H1 (cell line): ENCODE results near the gene MYL6B. TPM values are rescaled to one million over a fixed set of nuclear protein-coding genes. Genes with fewer than 3 reads are reported as not detected.

ENCODE experiments used
- CTCF ChIA-PET: fragments of 300-600 bp; sonication (Branson Sonifier 250); formaldehyde crosslinking; loops from one replicate; lab custom pipeline; 2021; ENCODE audit not compliant: partially characterized antibody; lab: Charles Lee
- POLR2A ChIA-PET: fragments of 300-600 bp; sonication (Branson Sonifier 250); formaldehyde crosslinking; loops from one replicate; lab custom pipeline; 2021; ENCODE audit warnings: inconsistent platforms; ENCODE audit not compliant: partially characterized antibody; lab: Charles Lee
- DNase-seq, 2 experiments: peaks; one replicate each; pipeline versions ENCODE4 v3.0.0 to v3.0.0-alpha.2; 2010 to 2022; ENCODE audit warnings: low spot score in 2 of 2, low read depth in 1 of 2, mixed read lengths in 1 of 2
- FAIRE-seq: peaks from 2 replicates; lab custom pipeline; 2011; peaks lifted over from hg19 to GRCh38; lab: Jason Lieb, UNC
- H2AFZ ChIP-seq: 2 replicates; pipeline ENCODE4 v1.8.1; 2012; ENCODE audit warnings: low read length, inconsistent platforms
- H2AK5ac ChIP-seq: 2 replicates; pipeline ENCODE4 v1.6.1; 2013; ENCODE audit warnings: low read depth, low read length
- H2BK120ac ChIP-seq: replicated peaks from 2 replicates; pipeline ENCODE3; 2013; ENCODE audit warnings: low read depth, low read length, inconsistent platforms
- H2BK12ac ChIP-seq: 2 replicates; pipeline ENCODE4 v1.6.1; 2013; ENCODE audit warnings: low read depth, low read length
- H2BK15ac ChIP-seq: 2 replicates; pipeline ENCODE4 v1.6.1; 2013; ENCODE audit warnings: low read length
- H2BK20ac ChIP-seq: 2 replicates; pipeline ENCODE4 v1.6.1; 2013; ENCODE audit warnings: low read length
- H2BK5ac ChIP-seq: 2 replicates; pipeline ENCODE4 v1.6.1; 2013; ENCODE audit warnings: low read depth, low read length
- H3K14ac ChIP-seq: 2 replicates; pipeline ENCODE4 v1.6.1; 2013; ENCODE audit warnings: inconsistent platforms; ENCODE audit not compliant: insufficient read length
- H3K18ac ChIP-seq: 2 replicates; pipeline ENCODE4 v1.6.1; 2013; ENCODE audit warnings: low read length; ENCODE audit errors: extremely low read depth
- H3K23ac ChIP-seq: 2 replicates; pipeline ENCODE4 v1.6.1; 2013; ENCODE audit warnings: inconsistent platforms; ENCODE audit not compliant: insufficient read length
- H3K23me2 ChIP-seq: 2 replicates; pipeline ENCODE4 v1.6.1; 2013; ENCODE audit warnings: low read depth, low read length
- H3K27ac ChIP-seq: 2 replicates; pipeline ENCODE4 v1.6.1; 2011; ENCODE audit warnings: low read depth, low read length, inconsistent platforms
- H3K27me3 ChIP-seq, 4 experiments: replicated peaks in 1 of 4; 1 replicate in 1 of 4; 2 replicates in 3 of 4; pipeline versions ENCODE4 v1.6.1 to v1.8.1; 2011 to 2013; ENCODE audit warnings: low read length in 3 of 4, mild to moderate bottlenecking in 3 of 4, inconsistent platforms in 2 of 4, mixed read lengths in 2 of 4, moderate library complexity in 1 of 4; ENCODE audit not compliant: control insufficient read depth in 3 of 4, insufficient read depth in 3 of 4; ENCODE audit errors: extremely low read depth in 1 of 4
- H3K36me3 ChIP-seq, 4 experiments: 2 replicates each; pipeline versions ENCODE4 v1.6.1 to v1.8.1; 2011 to 2013; ENCODE audit warnings: mild to moderate bottlenecking in 4 of 4, low read length in 3 of 4, moderate library complexity in 2 of 4, control low read depth in 1 of 4, inconsistent platforms in 1 of 4; ENCODE audit not compliant: insufficient read depth in 4 of 4, control insufficient read depth in 2 of 4
- H3K4ac ChIP-seq: replicated peaks from 2 replicates; pipeline ENCODE3; 2013; ENCODE audit warnings: low read length, low read depth, mixed read lengths, inconsistent platforms; ENCODE audit not compliant: insufficient read length
- H3K4me1 ChIP-seq, 4 experiments: replicated peaks in 1 of 4; 1 replicate in 1 of 4; 2 replicates in 3 of 4; pipeline versions ENCODE4 v1.6.1 to v1.8.1; 2011 to 2013; ENCODE audit warnings: low read length in 3 of 4, inconsistent platforms in 2 of 4, mixed read lengths in 1 of 4; ENCODE audit not compliant: insufficient read depth in 4 of 4, control insufficient read depth in 3 of 4
- H3K4me2 ChIP-seq, 2 experiments: 2 replicates each; pipeline versions ENCODE4 v1.6.1 to v1.8.1; 2011 to 2013; ENCODE audit warnings: low read depth in 2 of 2, low read length in 2 of 2, control low read depth in 1 of 2, inconsistent platforms in 1 of 2, mild to moderate bottlenecking in 1 of 2; ENCODE audit not compliant: insufficient read depth in 1 of 2
- H3K4me3 ChIP-seq, 4 experiments: fragments of 200-600, 300-600 bp in 1 of 4; sonication (generic), shearing (Covaris generic), sonication (Bioruptor Twin) in 1 of 4; 2 replicates each; pipeline versions ENCODE4 v1.5.1 to v1.8.1; 2011 to 2016; ENCODE audit warnings: low read length in 4 of 4, low read depth in 3 of 4, control low read depth in 2 of 4, inconsistent platforms in 2 of 4, mild to moderate bottlenecking in 2 of 4, mixed read lengths in 1 of 4, moderate library complexity in 1 of 4; ENCODE audit not compliant: insufficient read depth in 2 of 4; ENCODE audit errors: extremely low read depth in 1 of 4
- H3K56ac ChIP-seq: replicated peaks from 2 replicates; pipeline ENCODE3; 2013; ENCODE audit warnings: low read depth, mild to moderate bottlenecking, mixed read lengths, low read length, inconsistent platforms; ENCODE audit not compliant: insufficient read length
- H3K79me1 ChIP-seq: 2 replicates; pipeline ENCODE4 v1.6.1; 2013; ENCODE audit warnings: low read depth, low read length, control low read depth
- H3K79me2 ChIP-seq, 2 experiments: 2 replicates each; pipeline versions ENCODE4 v1.6.1 to v1.8.1; 2012 to 2013; ENCODE audit warnings: low read length in 2 of 2, mild to moderate bottlenecking in 2 of 2, inconsistent platforms in 1 of 2; ENCODE audit not compliant: insufficient read depth in 2 of 2, control insufficient read depth in 1 of 2
- H3K9ac ChIP-seq, 4 experiments: replicated peaks in 1 of 4; 1 replicate in 1 of 4; 2 replicates in 3 of 4; pipeline versions ENCODE4 v1.6.1 to v1.8.1; 2011 to 2013; ENCODE audit warnings: low read depth in 3 of 4, low read length in 3 of 4, control low read depth in 2 of 4, mild to moderate bottlenecking in 2 of 4, moderate library complexity in 2 of 4, inconsistent platforms in 1 of 4; ENCODE audit errors: extremely low read depth in 1 of 4
- H3K9me3 ChIP-seq, 2 experiments: 2 replicates each; pipeline versions ENCODE4 v1.6.1 to v1.8.1; 2012 to 2013; ENCODE audit warnings: mild to moderate bottlenecking in 2 of 2, moderate library complexity in 2 of 2, control low read depth in 1 of 2, inconsistent platforms in 1 of 2, low read depth in 1 of 2, low read length in 1 of 2, mixed read lengths in 1 of 2; ENCODE audit not compliant: insufficient read depth in 2 of 2
- H4K20me1 ChIP-seq, 2 experiments: replicated peaks in 1 of 2; 2 replicates each; pipeline versions ENCODE3 to v1.8.1; 2011 to 2013; ENCODE audit warnings: inconsistent platforms in 2 of 2, low read length in 2 of 2, mild to moderate bottlenecking in 1 of 2; ENCODE audit not compliant: insufficient read depth in 2 of 2, control insufficient read depth in 1 of 2
- H4K5ac ChIP-seq: 2 replicates; pipeline ENCODE4 v1.6.1; 2013; ENCODE audit warnings: low read length, low read depth, mixed read lengths, inconsistent platforms; ENCODE audit not compliant: insufficient read length
- H4K8ac ChIP-seq: 2 replicates; pipeline ENCODE4 v1.8.0; 2013; ENCODE audit warnings: mild to moderate bottlenecking, moderate library complexity, low read length, inconsistent platforms; ENCODE audit not compliant: insufficient read depth; ENCODE audit errors: extremely low read depth
- H4K91ac ChIP-seq: replicated peaks from 2 replicates; pipeline ENCODE3; 2013; ENCODE audit warnings: low read length, mixed read lengths, inconsistent platforms; ENCODE audit not compliant: insufficient read length
- CHD2 ChIP-seq: IDR thresholded peaks from 2 replicates; pipeline ENCODE4 v1.6.1; 2012; ENCODE audit warnings: low read length, improper control_type of control experiment
- NRF1 ChIP-seq: IDR thresholded peaks from 2 replicates; pipeline ENCODE4 v1.6.1; 2011; ENCODE audit warnings: mild to moderate bottlenecking, low read depth, low read length, improper control_type of control experiment
- POLR2A ChIP-seq, 2 experiments: IDR thresholded peaks; 1 replicate in 1 of 2; 2 replicates in 1 of 2; pipeline ENCODE4 v1.6.1; 2011; ENCODE audit warnings: low read depth in 2 of 2, low read length in 2 of 2, mild to moderate bottlenecking in 2 of 2; ENCODE audit errors: control extremely low read depth in 1 of 2
- POLR2AphosphoS5 ChIP-seq: IDR thresholded peaks from 2 replicates; pipeline ENCODE4 v1.6.1; 2011; ENCODE audit warnings: low read depth, low read length
- POU5F1 ChIP-seq: IDR thresholded peaks from 2 replicates; pipeline ENCODE4 v1.6.1; 2011; ENCODE audit warnings: low read depth, mild to moderate bottlenecking, low read length, moderate library complexity
- RAD21 ChIP-seq, 2 experiments: IDR thresholded peaks in 1 of 2; conservative IDR thresholded peaks in 1 of 2; 2 replicates each; pipeline ENCODE4 v1.6.1; 2011; ENCODE audit warnings: low read depth in 2 of 2, low read length in 2 of 2, improper control_type of control experiment in 1 of 2, inconsistent platforms in 1 of 2, mild to moderate bottlenecking in 1 of 2, moderate library complexity in 1 of 2
- SAP30 ChIP-seq: fragments of 300-600 bp; sonication (generic); IDR thresholded peaks from 2 replicates; pipeline ENCODE4 v1.7.1; 2012; ENCODE audit warnings: low read length, moderate library complexity, mild to moderate bottlenecking, inconsistent platforms; ENCODE audit not compliant: insufficient read depth, insufficient replicate concordance
- SIN3A ChIP-seq, 2 experiments: IDR thresholded peaks in 1 of 2; conservative IDR thresholded peaks in 1 of 2; 2 replicates each; pipeline ENCODE4 v1.6.1; 2011 to 2012; ENCODE audit warnings: low read length in 2 of 2, improper control_type of control experiment in 1 of 2, low read depth in 1 of 2, mild to moderate bottlenecking in 1 of 2
- SP2 ChIP-seq: IDR thresholded peaks from 2 replicates; pipeline ENCODE4 v1.6.1; 2012; ENCODE audit warnings: mild to moderate bottlenecking, low read length, inconsistent platforms
- SRF ChIP-seq: IDR thresholded peaks from 2 replicates; pipeline ENCODE4 v1.6.1; 2011; ENCODE audit warnings: mild to moderate bottlenecking, low read depth, low read length, moderate library complexity
- TAF7 ChIP-seq: optimal IDR thresholded peaks from 2 replicates; pipeline ENCODE3; 2011; ENCODE audit warnings: low read depth, mild to moderate bottlenecking, inconsistent platforms, low read length, moderate library complexity, borderline replicate concordance
- TEAD4 ChIP-seq: IDR thresholded peaks from 2 replicates; pipeline ENCODE4 v1.6.1; 2012; ENCODE audit warnings: low read depth, low read length, inconsistent platforms, mixed read lengths
- WGBS, 2 experiments: shearing (Covaris generic) in 1 of 2; methylation state at CpG; one replicate each; pipeline versions ENCODE4 v1.1.6 to v1.1.7; 2013 to 2015; ENCODE audit warnings: low lambda C conversion rate in 2 of 2, mixed read lengths in 2 of 2, inconsistent platforms in 1 of 2, low coverage in 1 of 2, missing lambda C conversion rate in 1 of 2; ENCODE audit not compliant: insufficient replicate concordance in 2 of 2, insufficient coverage in 1 of 2, insufficient read length in 1 of 2; ENCODE audit errors: extremely low coverage in 1 of 2, missing lambda C conversion rate in 1 of 2; 5-methylcytosine and 5-hydroxymethylcytosine counted together
- polyA plus RNA-seq, 7 experiments: library from polyadenylated mRNA; depleted of rRNA in 3 of 7; stranded (reverse) in 5 of 7; unstranded in 2 of 7; fragments of >200 nt in 5 of 7; fragments of 200-250 nt in 2 of 7; gene quantifications; 1 replicate in 5 of 7; 2 replicates in 1 of 7; 4 replicates in 1 of 7; pipeline versions ENCODE4 v1.2.1 to v1.2.3, GENCODE V29; 2011 to 2013; ENCODE audit warnings: missing spikeins in 2 of 7, mixed read lengths in 2 of 7
- total RNA-seq: library from RNA; stranded (reverse); fragmentation: NEBNext Ultra II Directional; extraction: Animal tissue kit (Norgen Biotek cat#: 25700); gene quantifications from 2 replicates; pipeline ENCODE4 v1.2.1, GENCODE V29; 2021

MYL6B gene
- total and polyA plus RNA-seq, 2 of the 8 experiments (the other 6 are each of a cell fraction or from before 2014, with no cell fraction given), result 163 to 202 TPM

GRCh38 chr12:56158926-56159461 lies 6.6 kb downstream of the MYL6B start:
- Histone ChIP-seq H3K4ac (no peak overlapping the region), H3K79me2 (peaks cover 3 to 25% of the 10 kb centered on the region in 2 experiments), H3K9ac (peak overlapping the region; percentile 92 to 99 (median 96)), H2BK12ac (no peak overlapping the region; the same call in 1 of the 2 replicates), H2BK5ac (peak overlapping the region; percentile 93; the same call in 1 of the 2 replicates), H3K9me3 (no peaks in the 10 kb centered on the region), H4K5ac (no peak overlapping the region), H4K91ac (no peak overlapping the region), H3K27ac (peak overlapping the region; percentile 99), H3K14ac (peak overlapping the region; percentile 19), H4K8ac (peak overlapping the region; percentile 1; the same call in 1 of the 2 replicates), H2BK120ac (no peak overlapping the region), H3K18ac (no peak overlapping the region; the same call in 1 of the 2 replicates), H3K4me3 (peak overlapping the region; percentile 63 to 97 (median 93)), H3K4me2 (peak overlapping the region; percentile 77 to 92), H2AFZ (no peak overlapping the region), H3K79me1 (peaks cover 5% of the 10 kb centered on the region; the same call in 1 of the 2 replicates), H3K23me2 (peaks cover 19% of the 10 kb centered on the region), H4K20me1 (peaks cover 11 to 21% of the 10 kb centered on the region in 2 experiments), H2AK5ac (no peak overlapping the region), H3K36me3 (peaks cover 29 to 61% (median 40%) of the 10 kb centered on the region in 4 experiments), H3K56ac (peak overlapping the region; percentile 2), H3K23ac (no peak overlapping the region), H2BK15ac (no peak overlapping the region; the same call in 1 of the 2 replicates), H3K4me1 (peaks cover 3 to 34% (median 21%) of the 10 kb centered on the region in 4 experiments), H3K27me3 (no peaks in the 10 kb centered on the region), H2BK20ac (0 out of 2 replicates have a peak overlapping the region, but pooled peaks have one; percentile 3)
- CTCF ChIA-PET, result interaction anchor here (0.7 to 2.2 kb wide), 9 partner anchors 10 to 63 kb away, joined by 3 to 9 read pairs (median 5); partner anchors contain the start of genes RNF41 and SMARCC2
- POLR2A ChIA-PET, result interaction anchor here (0.6 to 15.6 kb wide), 34 partner anchors 21 to 530 kb away, joined by 3 to 656 read pairs (median 4); partner anchors contain the start of genes ANKRD52, CNPY2, COQ10A and IL23A
- WGBS, 2 experiments, result 8% methylated on average over 6 of the region's 6 CpGs; no CpG with 5 or more reads in 1 of the 2 experiments
- FAIRE-seq (no peak), DNase-seq (peak in 1 of 2 experiments; percentile 66)
- TF ChIP-seq TEAD4 (peak; percentile 52; the same call in 1 of the 2 replicates), SIN3A (conservative IDR thresholded peaks at IDR 0.05 in 1 of 2, IDR thresholded peaks at IDR 0.05 in 1 of 2; ENCODE audit: low read depth in 1 of 2, low read length in 2 of 2) (peak in 1 of 2 experiments; percentile 60; a peak in 1 of 4 replicates), POLR2A (IDR thresholded peaks at IDR 0.05; ENCODE audit: control extremely low read depth in 1 of 2, low read depth in 2 of 2, low read length in 2 of 2) (peak; percentile 65 to 83; a peak in 2 of 3 replicates), SAP30 (no peak), SRF (peak; percentile 93), POU5F1 (no peak), SP2 (no peak), POLR2AphosphoS5 (peak; percentile 67), CHD2 (peak; percentile 22; the same call in 1 of the 2 replicates), TAF7 (peak; percentile 96), NRF1 (no peak), RAD21 (IDR thresholded peaks at IDR 0.05 in 1 of 2, conservative IDR thresholded peaks at IDR 0.05 in 1 of 2; ENCODE audit: low read depth in 2 of 2, low read length in 2 of 2) (no peak)
